LoVo (cell line): ENCODE measurements around the gene TSPAN9.
A peak's percentile ranks its signal among the peaks of the same experiment; 100 is the strongest.

ENCODE experiments used
- DNase-seq: peaks from one replicate; pipeline ENCODE4 v3.0.0-alpha.2; 2016; ENCODE audit warnings: low spot score

TSPAN9 gene

GRCh38 chr12:3250576-3250975, 173.4 kb downstream of the TSPAN9 start:
- no peak for DNase-seq

GRCh38 chr12:3251067-3251466, 173.9 kb downstream of the TSPAN9 start:
- no peak for DNase-seq

GRCh38 chr12:3251691-3252090, 174.5 kb downstream of the TSPAN9 start:
- no peak for DNase-seq

GRCh38 chr12:3252450-3252891, 175.3 kb downstream of the TSPAN9 start:
- DNase-seq = no peak

- DNase-seq = no peak
Observed at GRCh38 chr12:3253682-3254275, 176.6 kb downstream of the TSPAN9 start.

GRCh38 chr12:3255057-3255456, 177.9 kb downstream of the TSPAN9 start:
- no peak for DNase-seq

GRCh38 chr12:3256103-3256631, 179.0 kb downstream of the TSPAN9 start:
- DNase-seq = no peak

- no peak for DNase-seq
Observed at GRCh38 chr12:3257411-3257810, 180.2 kb downstream of the TSPAN9 start.

GRCh38 chr12:3259973-3260372, 182.8 kb downstream of the TSPAN9 start:
- DNase-seq = no peak

- DNase-seq = no peak
Observed at GRCh38 chr12:3261782-3262359, 184.7 kb downstream of the TSPAN9 start.

GRCh38 chr12:3262470-3262869, 185.3 kb downstream of the TSPAN9 start:
- DNase-seq = no peak

- DNase-seq = no peak
Observed at GRCh38 chr12:3263282-3263681, 186.1 kb downstream of the TSPAN9 start.

- no peak for DNase-seq
Observed at GRCh38 chr12:3263939-3264922, 187.1 kb downstream of the TSPAN9 start.

- no peak for DNase-seq
Observed at GRCh38 chr12:3265406-3265805, 188.2 kb downstream of the TSPAN9 start.

- DNase-seq = no peak
Observed at GRCh38 chr12:3266638-3267037, 189.5 kb downstream of the TSPAN9 start.

GRCh38 chr12:3267690-3268089, 190.5 kb downstream of the TSPAN9 start:
- DNase-seq = no peak

GRCh38 chr12:3269594-3269993, 192.4 kb downstream of the TSPAN9 start:
- no peak for DNase-seq

GRCh38 chr12:3271146-3271545, 194.0 kb downstream of the TSPAN9 start:
- DNase-seq = no peak

- DNase-seq = no peak
Observed at GRCh38 chr12:3271639-3272038, 194.5 kb downstream of the TSPAN9 start.

- peak; percentile 6 for DNase-seq
Observed at GRCh38 chr12:3272958-3273357, 195.8 kb downstream of the TSPAN9 start.

GRCh38 chr12:3273409-3273853, 196.3 kb downstream of the TSPAN9 start:
- peak; percentile 44 for DNase-seq

GRCh38 chr12:3274664-3275063, 197.5 kb downstream of the TSPAN9 start:
- DNase-seq = no peak
